Neuronal stem cell (in vitro differentiated cells): ENCODE data around the gene FAM135A.

Experiments
- DNase-seq: peaks from one replicate; pipeline ENCODE4 v3.0.0-alpha.2; 2013; ENCODE audit warnings: low spot score
- H2AFZ ChIP-seq: one replicate; pipeline ENCODE4 v1.6.1; 2013; ENCODE audit warnings: mild to moderate bottlenecking, low read length, inconsistent platforms
- H2AK5ac ChIP-seq: 2 replicates; pipeline ENCODE4 v1.6.1; 2013; ENCODE audit warnings: low read depth, mild to moderate bottlenecking, inconsistent platforms, low read length, moderate library complexity, mixed read lengths
- H2BK120ac ChIP-seq: 2 replicates; pipeline ENCODE4 v1.6.1; 2013; ENCODE audit warnings: low read depth, mild to moderate bottlenecking, inconsistent platforms, low read length, moderate library complexity, mixed read lengths
- H2BK12ac ChIP-seq: one replicate; pipeline ENCODE4 v1.6.1; 2013; ENCODE audit warnings: low read length, inconsistent platforms
- H2BK15ac ChIP-seq: 2 replicates; pipeline ENCODE4 v1.6.1; 2013; ENCODE audit warnings: mild to moderate bottlenecking, low read length, inconsistent platforms, mixed read lengths
- H2BK5ac ChIP-seq: one replicate; pipeline ENCODE4 v1.6.1; 2013; ENCODE audit warnings: inconsistent platforms, mild to moderate bottlenecking, low read length, moderate library complexity
- H3K14ac ChIP-seq: one replicate; pipeline ENCODE4 v1.6.1; 2013; ENCODE audit warnings: low read length, inconsistent platforms
- H3K18ac ChIP-seq: 2 replicates; pipeline ENCODE4 v1.6.1; 2013; ENCODE audit warnings: low read length, inconsistent platforms
- H3K23ac ChIP-seq: 2 replicates; pipeline ENCODE4 v1.6.1; 2013; ENCODE audit warnings: low read depth, mild to moderate bottlenecking, mixed read lengths, low read length, inconsistent platforms; ENCODE audit not compliant: poor library complexity
- H3K27ac ChIP-seq: replicated peaks from 3 replicates; pipeline ENCODE4 v1.5.1; 2013; ENCODE audit warnings: low read length, inconsistent platforms
- H3K27me3 ChIP-seq, 3 experiments: 2 replicates each; pipeline ENCODE4 v1.6.1; 2013; ENCODE audit warnings: low read length in 3 of 3, mild to moderate bottlenecking in 2 of 3, inconsistent platforms in 1 of 3, low read depth in 1 of 3, mixed read lengths in 1 of 3, moderate library complexity in 1 of 3; ENCODE audit not compliant: control insufficient read depth in 3 of 3, insufficient read depth in 3 of 3
- H3K36me3 ChIP-seq, 2 donors: replicated peaks in 1 of 2; 2 replicates each; pipeline ENCODE4 v1.6.1; 2013; ENCODE audit warnings: low read length in 2 of 2; ENCODE audit not compliant: control insufficient read depth in 2 of 2, insufficient read depth in 2 of 2
- H3K4ac ChIP-seq: 2 replicates; pipeline ENCODE4 v1.6.1; 2013; ENCODE audit warnings: inconsistent platforms, mild to moderate bottlenecking, low read length, moderate library complexity
- H3K4me1 ChIP-seq, 2 donors: 1 replicate in 1 of 2; 2 replicates in 1 of 2; pipeline ENCODE4 v1.6.1; 2013; ENCODE audit warnings: low read length in 2 of 2, low read depth in 1 of 2; ENCODE audit not compliant: control insufficient read depth in 2 of 2, insufficient read depth in 1 of 2
- H3K4me2 ChIP-seq: one replicate; pipeline ENCODE4 v1.6.1; 2013; ENCODE audit warnings: mild to moderate bottlenecking, low read length, inconsistent platforms; ENCODE audit not compliant: insufficient read depth, poor library complexity, severe bottlenecking
- H3K4me3 ChIP-seq, 2 donors: 2 replicates each; pipeline ENCODE4 v1.5.1; 2013; ENCODE audit warnings: low read length in 2 of 2, mild to moderate bottlenecking in 2 of 2, inconsistent platforms in 1 of 2, moderate library complexity in 1 of 2
- H3K79me1 ChIP-seq: one replicate; pipeline ENCODE4 v1.6.1; 2013; ENCODE audit warnings: low read depth, mild to moderate bottlenecking, inconsistent platforms, low read length, moderate library complexity
- H3K9ac ChIP-seq: one replicate; pipeline ENCODE4 v1.6.1; 2013; ENCODE audit warnings: mild to moderate bottlenecking, low read depth, low read length, inconsistent platforms; ENCODE audit not compliant: poor library complexity
- H3K9me3 ChIP-seq, 2 donors: replicated peaks in 1 of 2; 2 replicates each; pipeline versions ENCODE3 to v1.6.1; 2013; ENCODE audit warnings: low read length in 2 of 2, mild to moderate bottlenecking in 2 of 2, inconsistent platforms in 1 of 2, low read depth in 1 of 2, mixed read lengths in 1 of 2, moderate library complexity in 1 of 2; ENCODE audit not compliant: control insufficient read depth in 2 of 2, insufficient read depth in 1 of 2
- H4K8ac ChIP-seq: one replicate; pipeline ENCODE4 v1.6.1; 2013; ENCODE audit warnings: low read depth, mild to moderate bottlenecking, inconsistent platforms, low read length, moderate library complexity
- H4K91ac ChIP-seq: one replicate; pipeline ENCODE4 v1.6.1; 2013; ENCODE audit warnings: low read length, low read depth, mild to moderate bottlenecking, inconsistent platforms; ENCODE audit not compliant: poor library complexity
- WGBS, 2 donors: extraction: QIAGEN DNeasy Blood & Tissue Kit; methylation state at CpG; one replicate each; pipeline ENCODE4 v1.1.7; 2013; ENCODE audit warnings: missing lambda C conversion rate in 2 of 2, mixed read lengths in 1 of 2; ENCODE audit not compliant: insufficient read length in 2 of 2, insufficient replicate concordance in 1 of 2; ENCODE audit errors: extremely low coverage in 2 of 2; 5-methylcytosine and 5-hydroxymethylcytosine counted together

The FAM135A gene

GRCh38 chr6:70380771-70381416 lies 32.4 kb upstream of the FAM135A start:
- H2BK5ac ChIP-seq: no peak overlapping the region
- no peaks in the 10 kb centered on the region for H3K79me1 ChIP-seq
- no peaks in the 10 kb centered on the region for H3K36me3 ChIP-seq
- no peak overlapping the region for H3K4ac ChIP-seq
- no peak overlapping the region for H3K14ac ChIP-seq
- no peaks in the 10 kb centered on the region for H3K27me3 ChIP-seq
- H3K9ac ChIP-seq: no peak overlapping the region
- no peak overlapping the region for H3K23ac ChIP-seq
- H3K4me1 ChIP-seq: no peaks in the 10 kb centered on the region
- no peaks in the 10 kb centered on the region for H3K9me3 ChIP-seq
- no peak overlapping the region for H2AFZ ChIP-seq
- H2BK15ac ChIP-seq: no peak overlapping the region
- no peak overlapping the region for H3K18ac ChIP-seq
- no peak overlapping the region for H3K4me2 ChIP-seq
- H2AK5ac ChIP-seq: no peak overlapping the region
- no CpG with 5 or more reads among the region's 11 CpGs for WGBS, 2 donors
- no peak overlapping the region for H3K27ac ChIP-seq
- no peak overlapping the region for H2BK120ac ChIP-seq
- H4K91ac ChIP-seq: no peak overlapping the region
- no peak overlapping the region for H4K8ac ChIP-seq
- no peak overlapping the region for H2BK12ac ChIP-seq
- no peak overlapping the region for H3K4me3 ChIP-seq
- no peak for DNase-seq

GRCh38 chr6:70381417-70381782 lies 31.9 kb upstream of the FAM135A start:
- no peak overlapping the region for H2AFZ ChIP-seq
- H3K27ac ChIP-seq: no peak overlapping the region
- no peak overlapping the region for H3K4me3 ChIP-seq
- no CpG with 5 or more reads among the region's 5 CpGs for WGBS, 2 donors
- H2BK12ac ChIP-seq: no peak overlapping the region
- no peak overlapping the region for H3K23ac ChIP-seq
- no peak for DNase-seq
- no peak overlapping the region for H2BK120ac ChIP-seq
- no peak overlapping the region for H3K9ac ChIP-seq
- no peak overlapping the region for H3K4ac ChIP-seq
- H4K8ac ChIP-seq: no peak overlapping the region
- H3K4me2 ChIP-seq: no peak overlapping the region
- no peaks in the 10 kb centered on the region for H3K9me3 ChIP-seq
- H2BK5ac ChIP-seq: no peak overlapping the region
- no peaks in the 10 kb centered on the region for H3K4me1 ChIP-seq
- no peak overlapping the region for H2AK5ac ChIP-seq
- no peak overlapping the region for H4K91ac ChIP-seq
- no peaks in the 10 kb centered on the region for H3K79me1 ChIP-seq
- no peaks in the 10 kb centered on the region for H3K27me3 ChIP-seq
- no peak overlapping the region for H3K18ac ChIP-seq
- H3K14ac ChIP-seq: no peak overlapping the region
- no peak overlapping the region for H2BK15ac ChIP-seq
- H3K36me3 ChIP-seq: no peaks in the 10 kb centered on the region

GRCh38 chr6:70385901-70386300 lies 27.4 kb upstream of the FAM135A start:
- H2BK12ac ChIP-seq: no peak overlapping the region
- DNase-seq: no peak
- no peaks in the 10 kb centered on the region for H3K9me3 ChIP-seq
- no peak overlapping the region for H3K18ac ChIP-seq
- no peak overlapping the region for H3K14ac ChIP-seq
- H3K4me2 ChIP-seq: no peak overlapping the region
- no peak overlapping the region for H2BK120ac ChIP-seq
- WGBS, 2 donors: 100% methylated on average over 1 of the region's 1 CpG
- H3K9ac ChIP-seq: no peak overlapping the region
- H3K27me3 ChIP-seq: no peaks in the 10 kb centered on the region
- H2AK5ac ChIP-seq: no peak overlapping the region
- H4K8ac ChIP-seq: no peak overlapping the region
- no peaks in the 10 kb centered on the region for H3K79me1 ChIP-seq
- no peak overlapping the region for H3K27ac ChIP-seq
- H3K23ac ChIP-seq: no peak overlapping the region
- H3K4me3 ChIP-seq: no peak overlapping the region
- H4K91ac ChIP-seq: no peak overlapping the region
- peaks cover 0 to 2% of the 10 kb centered on the region in 2 donors for H3K4me1 ChIP-seq
- H2BK15ac ChIP-seq: no peak overlapping the region
- no peak overlapping the region for H2AFZ ChIP-seq
- no peak overlapping the region for H2BK5ac ChIP-seq
- no peak overlapping the region for H3K4ac ChIP-seq
- H3K36me3 ChIP-seq: no peaks in the 10 kb centered on the region

GRCh38 chr6:70388814-70389213 lies 24.5 kb upstream of the FAM135A start:
- H3K18ac ChIP-seq: no peak overlapping the region
- no peak overlapping the region for H4K8ac ChIP-seq
- no peak overlapping the region for H3K4me3 ChIP-seq
- H3K4me1 ChIP-seq: peaks cover 0 to 2% of the 10 kb centered on the region in 2 donors
- no peaks in the 10 kb centered on the region for H3K36me3 ChIP-seq
- no CpG with 5 or more reads among the region's 1 CpG for WGBS, 2 donors
- no peak overlapping the region for H3K23ac ChIP-seq
- H3K4ac ChIP-seq: no peak overlapping the region
- no peaks in the 10 kb centered on the region for H3K9me3 ChIP-seq
- no peak overlapping the region for H2BK15ac ChIP-seq
- H4K91ac ChIP-seq: no peak overlapping the region
- H2AK5ac ChIP-seq: no peak overlapping the region
- no peak overlapping the region for H2BK5ac ChIP-seq
- H2AFZ ChIP-seq: no peak overlapping the region
- no peak overlapping the region for H3K4me2 ChIP-seq
- H3K9ac ChIP-seq: no peak overlapping the region
- no peaks in the 10 kb centered on the region for H3K27me3 ChIP-seq
- no peak overlapping the region for H3K27ac ChIP-seq
- no peak for DNase-seq
- H2BK120ac ChIP-seq: no peak overlapping the region
- no peak overlapping the region for H2BK12ac ChIP-seq
- H3K79me1 ChIP-seq: no peaks in the 10 kb centered on the region
- no peak overlapping the region for H3K14ac ChIP-seq
